Measurements from ENCODE around the gene PPIF.

GRCh38 chr10:79306644-79307220 is 40.5 kb upstream of the PPIF start:
- TF ChIP-seq GATA3 (IDR thresholded peaks at IDR 0.05; ENCODE audit: low read depth, low read length) (no peak), GATA2 (IDR thresholded peaks at IDR 0.05; ENCODE audit: low read depth, low read length) (no peak)
